H1 (cell line): Measurements from ENCODE around the gene PRRX2.

ENCODE experiments used
- CHD2 ChIP-seq: IDR thresholded peaks from 2 replicates; pipeline ENCODE4 v1.6.1; 2012; ENCODE audit warnings: low read length, improper control_type of control experiment
- POLR2A ChIP-seq, 2 experiments: IDR thresholded peaks; 1 replicate in 1 of 2; 2 replicates in 1 of 2; pipeline ENCODE4 v1.6.1; 2011; ENCODE audit warnings: low read depth in 2 of 2, low read length in 2 of 2, mild to moderate bottlenecking in 2 of 2; ENCODE audit errors: control extremely low read depth in 1 of 2
- TAF1 ChIP-seq: IDR thresholded peaks from 2 replicates; pipeline ENCODE4 v1.6.1; 2011; ENCODE audit warnings: mild to moderate bottlenecking, low read depth, low read length
- TF ChIP-seq, protein P1 (sequence below), 3 experiments: IDR thresholded peaks; 1 replicate in 2 of 3; 2 replicates in 1 of 3; pipeline versions ENCODE4 v1.5.1 to v1.6.1; 2011; ENCODE audit warnings: low read length in 3 of 3, mild to moderate bottlenecking in 3 of 3, inconsistent platforms in 2 of 3, low read depth in 1 of 3, moderate library complexity in 1 of 3; ENCODE audit not compliant: insufficient read depth in 1 of 3; ENCODE audit errors: control extremely low read depth in 1 of 3
- TF ChIP-seq, protein P2 (sequence below): IDR thresholded peaks from 2 replicates; pipeline ENCODE4 v1.6.1; 2012; ENCODE audit warnings: inconsistent platforms

DNA sequence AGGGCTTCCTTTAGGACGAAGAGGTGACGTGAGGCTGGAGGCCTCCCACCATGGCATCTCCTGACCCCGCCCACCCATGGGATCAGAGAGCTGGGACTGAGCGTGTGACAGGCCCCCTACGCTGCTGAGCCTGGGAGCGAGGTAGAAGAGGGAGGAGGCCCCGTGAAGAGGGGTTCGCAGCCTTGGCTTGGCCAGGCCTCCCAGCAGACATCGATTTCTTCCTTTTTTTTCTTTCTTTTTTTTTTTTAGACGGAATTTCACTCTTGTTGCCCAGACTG lies 47.9 kb downstream of the PRRX2 start:
- TF ChIP-seq TAF1 = no peak
- TF ChIP-seq, protein P1, sequence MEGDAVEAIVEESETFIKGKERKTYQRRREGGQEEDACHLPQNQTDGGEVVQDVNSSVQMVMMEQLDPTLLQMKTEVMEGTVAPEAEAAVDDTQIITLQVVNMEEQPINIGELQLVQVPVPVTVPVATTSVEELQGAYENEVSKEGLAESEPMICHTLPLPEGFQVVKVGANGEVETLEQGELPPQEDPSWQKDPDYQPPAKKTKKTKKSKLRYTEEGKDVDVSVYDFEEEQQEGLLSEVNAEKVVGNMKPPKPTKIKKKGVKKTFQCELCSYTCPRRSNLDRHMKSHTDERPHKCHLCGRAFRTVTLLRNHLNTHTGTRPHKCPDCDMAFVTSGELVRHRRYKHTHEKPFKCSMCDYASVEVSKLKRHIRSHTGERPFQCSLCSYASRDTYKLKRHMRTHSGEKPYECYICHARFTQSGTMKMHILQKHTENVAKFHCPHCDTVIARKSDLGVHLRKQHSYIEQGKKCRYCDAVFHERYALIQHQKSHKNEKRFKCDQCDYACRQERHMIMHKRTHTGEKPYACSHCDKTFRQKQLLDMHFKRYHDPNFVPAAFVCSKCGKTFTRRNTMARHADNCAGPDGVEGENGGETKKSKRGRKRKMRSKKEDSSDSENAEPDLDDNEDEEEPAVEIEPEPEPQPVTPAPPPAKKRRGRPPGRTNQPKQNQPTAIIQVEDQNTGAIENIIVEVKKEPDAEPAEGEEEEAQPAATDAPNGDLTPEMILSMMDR (IDR thresholded peaks at IDR 0.05; ENCODE audit: control extremely low read depth in 1 of 3, insufficient read depth in 1 of 3, low read depth in 1 of 3, low read length in 3 of 3) = no peak
- TF ChIP-seq POLR2A (IDR thresholded peaks at IDR 0.05; ENCODE audit: control extremely low read depth in 1 of 2, low read depth in 2 of 2, low read length in 2 of 2) = no peak
- TF ChIP-seq, protein P2, sequence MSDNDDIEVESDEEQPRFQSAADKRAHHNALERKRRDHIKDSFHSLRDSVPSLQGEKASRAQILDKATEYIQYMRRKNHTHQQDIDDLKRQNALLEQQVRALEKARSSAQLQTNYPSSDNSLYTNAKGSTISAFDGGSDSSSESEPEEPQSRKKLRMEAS = no peak
- TF ChIP-seq CHD2 = no peak
